ENCODE data around the gene DAPL1. TPM values are rescaled to one million over a fixed set of nuclear protein-coding genes. Genes with fewer than 3 reads are reported as not detected.

The DAPL1 gene
- total and polyA plus RNA-seq, 4 experiments from 2014 or later = not detected

DNA sequence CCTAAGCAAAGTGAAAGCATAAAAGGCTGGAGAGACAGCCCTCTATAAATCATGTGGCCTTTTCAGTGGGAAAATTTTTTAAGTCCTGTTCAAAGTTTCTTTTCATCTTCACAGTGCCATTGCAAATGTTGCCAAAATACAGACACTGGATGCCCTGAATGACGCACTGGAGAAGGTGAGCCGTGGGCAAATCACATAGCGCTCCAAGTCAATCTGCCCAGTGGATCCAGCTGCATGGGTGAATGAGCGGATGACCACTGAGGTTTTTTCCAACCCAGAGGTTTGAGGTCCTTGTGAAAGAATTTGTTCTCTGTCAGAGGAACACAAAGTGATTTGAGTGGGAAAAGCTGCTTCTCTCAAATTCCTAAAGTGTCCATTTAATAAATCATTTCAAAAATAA, 11.8 kb downstream of the DAPL1 start:
- Mint-ChIP-seq H3K36me3 (no peaks in the 10 kb centered on the region), H3K9me3 (no peaks in the 10 kb centered on the region), H3K27me3 (peaks cover 4 to 10% of the 10 kb centered on the region in 2 donors), H3K27ac (no peak overlapping the region), H3K4me3 (no peak overlapping the region), H3K4me1 (no peaks in the 10 kb centered on the region)
- POLR2A ChIA-PET (ENCODE audit: partially characterized antibody) = no interaction called here
- intact Hi-C loops (cut with micrococcal nuclease) = no loop called here
- Histone ChIP-seq H3K36me3 (ENCODE audit: insufficient read depth, low read length) (no peaks in the 10 kb centered on the region), H3K4me3 (ENCODE audit: low read length in 2 of 2) (no peak overlapping the region), H3K9me3 (ENCODE audit: control insufficient read depth in 1 of 2, low read length in 2 of 2) (no peaks in the 10 kb centered on the region), H3K27ac (ENCODE audit: low read depth, low read length) (no peak overlapping the region), H3K27me3 (ENCODE audit: insufficient read depth, low read length) (no peaks in the 10 kb centered on the region), H3K4me1 (ENCODE audit: insufficient read depth, low read length) (no peaks in the 10 kb centered on the region)
- CTCF ChIA-PET (ENCODE audit: partially characterized antibody) = no interaction called here
- DNase-seq = no peak

DNA sequence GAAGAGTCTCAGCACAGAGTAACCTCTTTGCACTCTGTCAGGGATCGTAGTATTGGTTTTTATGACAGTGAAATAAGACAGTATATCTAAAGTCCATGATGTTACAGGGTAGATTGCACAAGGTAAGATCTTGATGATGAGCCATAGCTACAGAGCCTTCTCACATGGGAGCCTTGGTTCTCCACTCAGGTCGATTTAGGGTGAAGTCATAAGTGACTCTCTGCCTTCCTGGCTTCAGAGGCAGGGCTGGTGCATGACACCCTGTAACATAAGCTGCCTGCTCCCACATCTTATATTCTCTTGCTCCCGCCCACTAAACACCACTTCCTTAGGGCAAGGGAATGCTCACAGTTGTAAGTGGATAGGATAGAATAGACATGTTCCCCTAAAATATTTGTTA, 13.3 kb downstream of the DAPL1 start:
- H3K9me3 Mint-ChIP-seq = no peaks in the 10 kb centered on the region
- H3K36me3 Mint-ChIP-seq = no peaks in the 10 kb centered on the region
- no peak for DNase-seq
- H3K27ac ChIP-seq (ENCODE audit: low read depth, low read length) = no peak overlapping the region
- intact Hi-C loops (cut with micrococcal nuclease) = no loop called here
- ChIA-PET POLR2A (ENCODE audit: partially characterized antibody) (no interaction called here), CTCF (ENCODE audit: partially characterized antibody) (no interaction called here)
- H3K4me1 Mint-ChIP-seq = no peaks in the 10 kb centered on the region
- no peaks in the 10 kb centered on the region for H3K27me3 ChIP-seq (ENCODE audit: insufficient read depth, low read length)
- H3K9me3 ChIP-seq (ENCODE audit: control insufficient read depth in 1 of 2, low read length in 2 of 2) = no peaks in the 10 kb centered on the region
- no peaks in the 10 kb centered on the region for H3K36me3 ChIP-seq (ENCODE audit: insufficient read depth, low read length)
- H3K4me3 ChIP-seq (ENCODE audit: low read length in 2 of 2) = no peak overlapping the region
- no peak overlapping the region for H3K4me3 Mint-ChIP-seq
- no peak overlapping the region for H3K27ac Mint-ChIP-seq
- H3K4me1 ChIP-seq (ENCODE audit: insufficient read depth, low read length) = no peaks in the 10 kb centered on the region
- peaks cover 7 to 13% of the 10 kb centered on the region in 2 donors for H3K27me3 Mint-ChIP-seq

GRCh38 chr2:158809816-158810215, 14.7 kb downstream of the DAPL1 start:
- Mint-ChIP-seq H3K27ac (no peak overlapping the region), H3K4me3 (no peak overlapping the region), H3K36me3 (no peaks in the 10 kb centered on the region), H3K27me3 (peaks cover 9 to 13% of the 10 kb centered on the region in 2 donors), H3K9me3 (no peaks in the 10 kb centered on the region), H3K4me1 (no peaks in the 10 kb centered on the region)
- intact Hi-C loops (cut with micrococcal nuclease) = no loop called here
- CTCF ChIA-PET (ENCODE audit: partially characterized antibody) = no interaction called here
- Histone ChIP-seq H3K27ac (ENCODE audit: low read depth, low read length) (no peak overlapping the region), H3K4me1 (ENCODE audit: insufficient read depth, low read length) (no peaks in the 10 kb centered on the region), H3K4me3 (ENCODE audit: low read length in 2 of 2) (no peak overlapping the region), H3K27me3 (ENCODE audit: insufficient read depth, low read length) (no peaks in the 10 kb centered on the region), H3K9me3 (ENCODE audit: control insufficient read depth in 1 of 2, low read length in 2 of 2) (no peaks in the 10 kb centered on the region), H3K36me3 (ENCODE audit: insufficient read depth, low read length) (no peaks in the 10 kb centered on the region)
- DNase-seq = no peak
- POLR2A ChIA-PET (ENCODE audit: partially characterized antibody) = no interaction called here

- Histone ChIP-seq H3K4me3 (ENCODE audit: low read length in 2 of 2) (no peak overlapping the region), H3K9me3 (ENCODE audit: control insufficient read depth in 1 of 2, low read length in 2 of 2) (no peaks in the 10 kb centered on the region), H3K4me1 (ENCODE audit: insufficient read depth, low read length) (no peaks in the 10 kb centered on the region), H3K27me3 (ENCODE audit: insufficient read depth, low read length) (no peaks in the 10 kb centered on the region), H3K27ac (ENCODE audit: low read depth, low read length) (no peak overlapping the region), H3K36me3 (ENCODE audit: insufficient read depth, low read length) (no peaks in the 10 kb centered on the region)
- Mint-ChIP-seq H3K27ac (no peak overlapping the region), H3K36me3 (no peaks in the 10 kb centered on the region), H3K27me3 (peaks cover 9 to 13% of the 10 kb centered on the region in 2 donors), H3K9me3 (no peaks in the 10 kb centered on the region), H3K4me3 (no peak overlapping the region), H3K4me1 (no peaks in the 10 kb centered on the region)
- intact Hi-C loops (cut with micrococcal nuclease) = no loop called here
- POLR2A ChIA-PET (ENCODE audit: partially characterized antibody) = no interaction called here
- CTCF ChIA-PET (ENCODE audit: partially characterized antibody) = no interaction called here
- no peak for DNase-seq
These were observed 15.8 kb downstream of the DAPL1 start for GRCh38 chr2:158810731-158811460.

GRCh38 chr2:158815166-158815565, 20.0 kb downstream of the DAPL1 start:
- Mint-ChIP-seq H3K4me1 (no peaks in the 10 kb centered on the region), H3K9me3 (peaks cover 0 to 3% (median 0%) of the 10 kb centered on the region in 8 donors), H3K27ac (no peak overlapping the region), H3K4me3 (no peak overlapping the region), H3K36me3 (no peaks in the 10 kb centered on the region), H3K27me3 (peaks cover 9 to 14% of the 10 kb centered on the region in 2 donors)
- Histone ChIP-seq H3K27ac (ENCODE audit: low read depth, low read length) (no peak overlapping the region), H3K4me1 (ENCODE audit: insufficient read depth, low read length) (no peaks in the 10 kb centered on the region), H3K27me3 (ENCODE audit: insufficient read depth, low read length) (no peaks in the 10 kb centered on the region), H3K36me3 (ENCODE audit: insufficient read depth, low read length) (no peaks in the 10 kb centered on the region), H3K4me3 (ENCODE audit: low read length in 2 of 2) (no peak overlapping the region), H3K9me3 (ENCODE audit: control insufficient read depth in 1 of 2, low read length in 2 of 2) (no peaks in the 10 kb centered on the region)
- CTCF ChIA-PET (ENCODE audit: partially characterized antibody) = no interaction called here
- no peak for DNase-seq
- POLR2A ChIA-PET (ENCODE audit: partially characterized antibody) = no interaction called here
- intact Hi-C loops (cut with micrococcal nuclease) = no loop called here

- Mint-ChIP-seq H3K4me1 (no peaks in the 10 kb centered on the region), H3K4me3 (no peak overlapping the region)
- intact Hi-C loops (cut with micrococcal nuclease) = no loop called here
These were observed 20.5 kb downstream of the DAPL1 start for GRCh38 chr2:158815658-158816057.

GRCh38 chr2:158817588-158817987, 22.5 kb downstream of the DAPL1 start:
- no peak overlapping the region for H3K27ac ChIP-seq (ENCODE audit: low read depth, low read length)
- intact Hi-C loops (cut with micrococcal nuclease) = no loop called here
- H3K4me1 ChIP-seq (ENCODE audit: insufficient read depth, low read length) = no peaks in the 10 kb centered on the region
- CTCF ChIA-PET (ENCODE audit: partially characterized antibody) = no interaction called here
- Mint-ChIP-seq H3K4me1 (no peaks in the 10 kb centered on the region), H3K4me3 (no peak overlapping the region), H3K27ac (no peak overlapping the region), H3K27me3 (peaks cover 8% of the 10 kb centered on the region in 2 donors), H3K36me3 (no peaks in the 10 kb centered on the region), H3K9me3 (peaks cover 0 to 3% (median 0%) of the 10 kb centered on the region in 8 donors)
- DNase-seq = no peak
- POLR2A ChIA-PET (ENCODE audit: partially characterized antibody) = no interaction called here
- H3K4me3 ChIP-seq (ENCODE audit: low read length in 2 of 2) = no peak overlapping the region
- H3K36me3 ChIP-seq (ENCODE audit: insufficient read depth, low read length) = no peaks in the 10 kb centered on the region
- no peaks in the 10 kb centered on the region for H3K9me3 ChIP-seq (ENCODE audit: control insufficient read depth in 1 of 2, low read length in 2 of 2)
- H3K27me3 ChIP-seq (ENCODE audit: insufficient read depth, low read length) = no peaks in the 10 kb centered on the region

More at GRCh38 chr2:158815658-158816057, 20.5 kb downstream of the DAPL1 start:
- Histone ChIP-seq H3K4me3 (ENCODE audit: low read length in 2 of 2) (no peak overlapping the region), H3K4me1 (ENCODE audit: insufficient read depth, low read length) (no peaks in the 10 kb centered on the region), H3K27ac (ENCODE audit: low read depth, low read length) (no peak overlapping the region), H3K27me3 (ENCODE audit: insufficient read depth, low read length) (no peaks in the 10 kb centered on the region), H3K9me3 (ENCODE audit: control insufficient read depth in 1 of 2, low read length in 2 of 2) (no peaks in the 10 kb centered on the region), H3K36me3 (ENCODE audit: insufficient read depth, low read length) (no peaks in the 10 kb centered on the region)
- no peak for DNase-seq
- H3K27ac Mint-ChIP-seq = no peak overlapping the region
- no peaks in the 10 kb centered on the region for H3K36me3 Mint-ChIP-seq
- peaks cover 9 to 13% of the 10 kb centered on the region in 2 donors for H3K27me3 Mint-ChIP-seq
- ChIA-PET CTCF (ENCODE audit: partially characterized antibody) (interaction anchor here (0.6 kb wide), 1 partner anchor 349 kb away, joined by 3 read pairs; no protein-coding TSS in a partner anchor), POLR2A (ENCODE audit: partially characterized antibody) (no interaction called here)
- H3K9me3 Mint-ChIP-seq = peaks cover 0 to 3% (median 0%) of the 10 kb centered on the region in 8 donors

All from CD4-positive, alpha-beta memory T cell (primary cell).